Ishikawa (cell line): Measurements from ENCODE around the gene CCDC88C.

Source experiments
- CEBPB ChIP-seq: IDR thresholded peaks from 2 replicates; pipeline ENCODE4 v1.6.1; 2012
- CREB1 ChIP-seq: IDR thresholded peaks from 2 replicates; pipeline ENCODE4 v1.6.1; 2012; ENCODE audit warnings: low read depth
- EGR1 ChIP-seq: IDR thresholded peaks from 2 replicates; pipeline ENCODE4 v1.6.1; 2012
- EP300 ChIP-seq: IDR thresholded peaks from 2 replicates; pipeline ENCODE4 v1.6.1; 2012; ENCODE audit warnings: borderline replicate concordance
- FOXM1 ChIP-seq: IDR thresholded peaks from 2 replicates; pipeline ENCODE4 v1.6.1; 2012; ENCODE audit warnings: low read depth, borderline replicate concordance
- NFIC ChIP-seq: IDR thresholded peaks from 2 replicates; pipeline ENCODE4 v1.6.1; 2012
- RAD21 ChIP-seq: IDR thresholded peaks from 2 replicates; pipeline ENCODE4 v1.6.1; 2012; ENCODE audit warnings: low read depth
- TAF1 ChIP-seq: IDR thresholded peaks from 2 replicates; pipeline ENCODE4 v1.6.1; 2012; ENCODE audit warnings: low read depth, mild to moderate bottlenecking
- TCF12 ChIP-seq: IDR thresholded peaks from 2 replicates; pipeline ENCODE4 v1.6.1; 2012; ENCODE audit warnings: low read depth
- TEAD4 ChIP-seq: IDR thresholded peaks from 2 replicates; pipeline ENCODE4 v1.6.1; 2012
- YY1 ChIP-seq: IDR thresholded peaks from 2 replicates; pipeline ENCODE4 v1.6.1; 2012; ENCODE audit warnings: low read depth
- ZBTB7A ChIP-seq: IDR thresholded peaks from 2 replicates; pipeline ENCODE4 v1.6.1; 2012; ENCODE audit warnings: low read depth
- TF ChIP-seq, protein P1 (sequence below): IDR thresholded peaks from 2 replicates; pipeline ENCODE4 v1.6.1; 2012
- TF ChIP-seq, protein P2 (sequence below): IDR thresholded peaks from 2 replicates; pipeline ENCODE4 v1.6.1; 2012; ENCODE audit warnings: low read depth, mild to moderate bottlenecking
- TF ChIP-seq, protein P3 (sequence below): IDR thresholded peaks from 2 replicates; pipeline ENCODE4 v1.6.1; 2012

CCDC88C gene, protein sequence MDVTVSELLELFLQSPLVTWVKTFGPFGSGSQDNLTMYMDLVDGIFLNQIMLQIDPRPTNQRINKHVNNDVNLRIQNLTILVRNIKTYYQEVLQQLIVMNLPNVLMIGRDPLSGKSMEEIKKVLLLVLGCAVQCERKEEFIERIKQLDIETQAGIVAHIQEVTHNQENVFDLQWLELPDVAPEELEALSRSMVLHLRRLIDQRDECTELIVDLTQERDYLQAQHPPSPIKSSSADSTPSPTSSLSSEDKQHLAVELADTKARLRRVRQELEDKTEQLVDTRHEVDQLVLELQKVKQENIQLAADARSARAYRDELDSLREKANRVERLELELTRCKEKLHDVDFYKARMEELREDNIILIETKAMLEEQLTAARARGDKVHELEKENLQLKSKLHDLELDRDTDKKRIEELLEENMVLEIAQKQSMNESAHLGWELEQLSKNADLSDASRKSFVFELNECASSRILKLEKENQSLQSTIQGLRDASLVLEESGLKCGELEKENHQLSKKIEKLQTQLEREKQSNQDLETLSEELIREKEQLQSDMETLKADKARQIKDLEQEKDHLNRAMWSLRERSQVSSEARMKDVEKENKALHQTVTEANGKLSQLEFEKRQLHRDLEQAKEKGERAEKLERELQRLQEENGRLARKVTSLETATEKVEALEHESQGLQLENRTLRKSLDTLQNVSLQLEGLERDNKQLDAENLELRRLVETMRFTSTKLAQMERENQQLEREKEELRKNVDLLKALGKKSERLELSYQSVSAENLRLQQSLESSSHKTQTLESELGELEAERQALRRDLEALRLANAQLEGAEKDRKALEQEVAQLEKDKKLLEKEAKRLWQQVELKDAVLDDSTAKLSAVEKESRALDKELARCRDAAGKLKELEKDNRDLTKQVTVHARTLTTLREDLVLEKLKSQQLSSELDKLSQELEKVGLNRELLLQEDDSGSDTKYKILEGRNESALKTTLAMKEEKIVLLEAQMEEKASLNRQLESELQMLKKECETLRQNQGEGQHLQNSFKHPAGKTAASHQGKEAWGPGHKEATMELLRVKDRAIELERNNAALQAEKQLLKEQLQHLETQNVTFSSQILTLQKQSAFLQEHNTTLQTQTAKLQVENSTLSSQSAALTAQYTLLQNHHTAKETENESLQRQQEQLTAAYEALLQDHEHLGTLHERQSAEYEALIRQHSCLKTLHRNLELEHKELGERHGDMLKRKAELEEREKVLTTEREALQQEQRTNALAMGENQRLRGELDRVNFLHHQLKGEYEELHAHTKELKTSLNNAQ (N-terminal part only)

DNA sequence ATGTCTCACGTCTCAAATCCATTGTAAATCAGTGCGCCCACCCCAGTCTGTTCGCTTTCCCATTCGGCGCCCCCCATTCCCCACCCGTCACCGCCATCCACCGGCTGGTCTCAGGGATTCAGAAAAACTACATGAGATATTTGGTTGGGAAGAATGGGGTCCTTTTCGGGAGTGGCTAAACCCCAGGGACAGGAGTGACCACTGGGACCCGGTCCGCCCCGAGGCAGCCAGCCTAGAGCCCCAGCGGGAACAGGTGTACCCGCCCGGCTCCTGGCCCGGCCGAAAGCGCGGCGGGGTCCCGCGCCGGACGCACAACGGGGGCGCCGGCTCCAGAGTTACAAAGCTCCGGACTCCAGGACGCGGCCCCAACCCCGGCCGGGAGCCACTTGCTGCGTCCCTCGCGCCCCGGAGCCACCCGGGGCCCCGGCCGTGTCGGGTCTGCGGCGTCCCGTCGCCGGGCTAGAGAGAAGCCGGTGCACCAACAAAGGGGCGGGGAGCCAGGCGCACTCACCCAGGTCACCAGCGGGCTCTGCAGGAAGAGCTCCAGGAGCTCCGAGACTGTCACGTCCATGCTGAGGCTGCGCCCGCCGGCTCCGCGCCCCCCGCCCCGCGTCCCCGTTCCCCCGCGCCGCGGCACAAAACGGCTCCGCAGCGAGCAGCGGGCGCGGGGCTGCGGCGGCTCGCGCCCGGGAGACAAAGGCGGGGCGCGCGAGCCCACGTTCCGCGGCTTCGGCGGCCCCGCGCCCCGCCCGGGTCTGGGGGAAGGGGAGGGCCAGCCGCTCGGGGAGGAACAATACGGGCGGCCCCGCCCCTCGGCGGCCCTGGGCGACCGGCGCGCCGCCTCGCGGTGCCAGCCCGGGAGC is at the start of gene CCDC88C:
Gene CCDC88C (minus strand): TSS at position 701 of the 863 bp plus-strand sequence. CDS start 130 bp downstream, at position 571.
- TF ChIP-seq CEBPB (no peak), FOXM1 (no peak), ZBTB7A (peak; percentile 52), EGR1 (no peak), TEAD4 (no peak)

DNA sequence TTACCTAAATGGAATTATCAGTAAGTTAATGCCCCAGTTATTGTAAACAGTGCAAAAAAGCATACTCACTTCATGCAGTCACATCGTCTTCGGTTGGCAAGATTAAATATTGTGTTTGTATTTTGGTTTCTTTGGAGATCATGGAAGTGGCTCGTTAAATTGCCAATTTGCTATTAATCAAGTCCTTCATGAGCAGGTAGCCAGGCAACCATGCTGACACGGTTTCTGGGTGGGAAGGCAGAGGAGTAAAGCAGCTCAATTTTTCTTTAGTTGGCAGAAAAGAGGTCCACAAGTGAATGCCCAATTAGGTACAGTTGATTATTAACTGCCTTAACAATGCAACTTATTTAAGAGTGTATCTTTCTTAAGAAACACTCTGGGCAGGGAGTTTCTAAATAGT is 48.6 kb upstream of the CCDC88C start:
- TF ChIP-seq YY1 (no peak), FOXM1 (no peak), CREB1 (no peak), RAD21 (no peak), ZBTB7A (no peak), EP300 (no peak), NFIC (no peak), TEAD4 (no peak), TAF1 (no peak), CEBPB (no peak), EGR1 (no peak), TCF12 (no peak)
- TF ChIP-seq, protein P1, sequence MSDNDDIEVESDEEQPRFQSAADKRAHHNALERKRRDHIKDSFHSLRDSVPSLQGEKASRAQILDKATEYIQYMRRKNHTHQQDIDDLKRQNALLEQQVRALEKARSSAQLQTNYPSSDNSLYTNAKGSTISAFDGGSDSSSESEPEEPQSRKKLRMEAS: no peak
- TF ChIP-seq, protein P2, sequence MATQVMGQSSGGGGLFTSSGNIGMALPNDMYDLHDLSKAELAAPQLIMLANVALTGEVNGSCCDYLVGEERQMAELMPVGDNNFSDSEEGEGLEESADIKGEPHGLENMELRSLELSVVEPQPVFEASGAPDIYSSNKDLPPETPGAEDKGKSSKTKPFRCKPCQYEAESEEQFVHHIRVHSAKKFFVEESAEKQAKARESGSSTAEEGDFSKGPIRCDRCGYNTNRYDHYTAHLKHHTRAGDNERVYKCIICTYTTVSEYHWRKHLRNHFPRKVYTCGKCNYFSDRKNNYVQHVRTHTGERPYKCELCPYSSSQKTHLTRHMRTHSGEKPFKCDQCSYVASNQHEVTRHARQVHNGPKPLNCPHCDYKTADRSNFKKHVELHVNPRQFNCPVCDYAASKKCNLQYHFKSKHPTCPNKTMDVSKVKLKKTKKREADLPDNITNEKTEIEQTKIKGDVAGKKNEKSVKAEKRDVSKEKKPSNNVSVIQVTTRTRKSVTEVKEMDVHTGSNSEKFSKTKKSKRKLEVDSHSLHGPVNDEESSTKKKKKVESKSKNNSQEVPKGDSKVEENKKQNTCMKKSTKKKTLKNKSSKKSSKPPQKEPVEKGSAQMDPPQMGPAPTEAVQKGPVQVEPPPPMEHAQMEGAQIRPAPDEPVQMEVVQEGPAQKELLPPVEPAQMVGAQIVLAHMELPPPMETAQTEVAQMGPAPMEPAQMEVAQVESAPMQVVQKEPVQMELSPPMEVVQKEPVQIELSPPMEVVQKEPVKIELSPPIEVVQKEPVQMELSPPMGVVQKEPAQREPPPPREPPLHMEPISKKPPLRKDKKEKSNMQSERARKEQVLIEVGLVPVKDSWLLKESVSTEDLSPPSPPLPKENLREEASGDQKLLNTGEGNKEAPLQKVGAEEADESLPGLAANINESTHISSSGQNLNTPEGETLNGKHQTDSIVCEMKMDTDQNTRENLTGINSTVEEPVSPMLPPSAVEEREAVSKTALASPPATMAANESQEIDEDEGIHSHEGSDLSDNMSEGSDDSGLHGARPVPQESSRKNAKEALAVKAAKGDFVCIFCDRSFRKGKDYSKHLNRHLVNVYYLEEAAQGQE: no peak
- TF ChIP-seq, protein P3, sequence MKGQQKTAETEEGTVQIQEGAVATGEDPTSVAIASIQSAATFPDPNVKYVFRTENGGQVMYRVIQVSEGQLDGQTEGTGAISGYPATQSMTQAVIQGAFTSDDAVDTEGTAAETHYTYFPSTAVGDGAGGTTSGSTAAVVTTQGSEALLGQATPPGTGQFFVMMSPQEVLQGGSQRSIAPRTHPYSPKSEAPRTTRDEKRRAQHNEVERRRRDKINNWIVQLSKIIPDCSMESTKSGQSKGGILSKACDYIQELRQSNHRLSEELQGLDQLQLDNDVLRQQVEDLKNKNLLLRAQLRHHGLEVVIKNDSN: no peak

DNA sequence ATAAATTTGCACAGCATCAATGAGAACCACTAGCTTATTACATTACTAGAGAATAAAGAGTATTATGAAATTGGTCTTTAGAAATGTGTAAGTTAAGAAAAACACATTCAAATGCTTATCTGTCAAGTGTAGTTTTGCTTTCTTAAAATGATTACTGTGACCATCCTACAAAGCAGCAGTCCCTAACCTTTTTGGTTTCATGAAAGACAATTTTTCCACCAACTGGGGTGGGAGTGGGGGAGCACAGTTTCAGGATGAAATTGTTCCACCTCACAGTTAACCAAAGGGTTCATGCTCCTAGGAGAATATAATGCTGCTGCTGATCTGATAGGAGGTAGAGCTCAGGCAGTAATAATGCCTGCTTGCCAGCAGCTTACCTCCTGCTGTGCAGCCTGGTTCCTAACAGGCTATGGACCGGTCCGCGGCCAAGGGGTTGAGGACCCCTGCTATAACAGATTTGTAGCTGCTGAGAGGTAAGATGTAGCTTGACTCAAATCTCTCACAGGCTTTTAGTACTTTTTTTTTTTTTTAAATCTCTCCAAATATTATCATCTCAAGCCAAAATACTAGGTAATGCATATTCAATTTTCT is 47.1 kb upstream of the CCDC88C start:
- TF ChIP-seq FOXM1 (no peak), EP300 (no peak), NFIC (no peak), EGR1 (no peak), RAD21 (no peak), CEBPB (no peak), TCF12 (no peak), TEAD4 (no peak), ZBTB7A (no peak), TAF1 (no peak), CREB1 (no peak)
- TF ChIP-seq, protein P3: no peak

DNA sequence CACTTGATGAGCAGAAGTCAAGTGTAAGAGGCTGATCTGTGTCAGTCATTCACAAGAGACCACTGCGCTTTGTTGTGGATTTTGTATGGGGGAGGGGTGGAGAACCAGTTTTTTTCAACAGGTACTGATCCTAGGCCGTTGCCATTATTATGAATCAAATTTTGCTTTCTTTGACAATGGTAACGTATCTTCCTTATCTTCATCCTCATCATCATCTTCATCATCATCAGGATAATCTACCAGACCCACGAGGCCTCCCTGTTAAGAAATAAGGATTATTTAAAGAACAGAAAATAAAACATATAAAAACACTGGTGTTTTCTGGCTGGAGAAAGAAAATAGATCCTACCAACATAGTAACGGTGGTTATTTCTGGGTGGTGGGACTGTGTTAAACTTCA is 41.0 kb upstream of the CCDC88C start:
- no peak for TF ChIP-seq EGR1
- TF ChIP-seq TCF12: no peak
- TF ChIP-seq, protein P2: no peak
- no peak for TF ChIP-seq NFIC
- TF ChIP-seq TAF1: no peak
- TF ChIP-seq CREB1: no peak
- TF ChIP-seq RAD21: no peak
- no peak for TF ChIP-seq TEAD4
- no peak for TF ChIP-seq ZBTB7A
- no peak for TF ChIP-seq FOXM1
- TF ChIP-seq, protein P1: no peak
- no peak for TF ChIP-seq YY1
- TF ChIP-seq CEBPB: no peak
- no peak for TF ChIP-seq EP300
- TF ChIP-seq, protein P3: no peak
